Measurements from ENCODE around the gene CDHR1.
"Not testable (repeated sequence)": the region's sequence is repeated elsewhere in the genome, so short reads cannot be mapped to it uniquely, and the experiment has no call there.

The CDHR1 gene

GRCh38 chr10:84175436-84175835, 18.9 kb upstream of the CDHR1 start:
- no peak for DNase-seq

GRCh38 chr10:84176351-84176750, 18.0 kb upstream of the CDHR1 start:
- no peak for DNase-seq

DNA sequence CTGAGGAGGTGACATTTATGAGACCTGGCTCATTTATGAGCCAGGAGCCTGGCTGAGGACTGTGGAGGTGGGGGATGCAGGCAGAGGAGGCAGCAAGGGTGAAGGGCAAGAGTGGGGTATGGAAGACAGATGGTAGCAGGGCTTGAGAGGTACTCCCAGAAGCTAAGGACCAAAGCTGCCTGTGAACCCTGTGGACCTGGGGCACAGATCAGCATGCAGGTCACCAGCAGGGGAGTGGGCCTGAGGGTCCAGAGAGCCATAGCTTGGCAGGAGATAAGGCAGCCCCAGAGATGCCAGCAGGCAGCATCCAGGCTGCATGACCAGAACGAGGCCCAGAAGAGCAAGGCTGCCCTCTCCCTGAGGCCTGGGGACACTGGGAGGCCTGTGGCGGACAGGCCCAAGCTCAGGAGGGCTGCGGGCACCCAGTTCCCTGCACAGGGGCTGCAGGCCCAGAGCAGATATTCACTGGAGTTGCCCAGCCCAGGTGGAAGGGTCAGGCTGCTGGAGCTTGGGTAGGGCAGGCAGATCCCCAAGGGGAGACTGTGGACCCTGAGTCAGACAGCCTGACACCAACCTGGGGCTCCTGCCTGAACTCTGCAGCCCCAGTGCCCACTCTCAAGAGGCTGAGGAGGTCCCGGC, 17.4 kb upstream of the CDHR1 start:
- no peak for DNase-seq

DNA sequence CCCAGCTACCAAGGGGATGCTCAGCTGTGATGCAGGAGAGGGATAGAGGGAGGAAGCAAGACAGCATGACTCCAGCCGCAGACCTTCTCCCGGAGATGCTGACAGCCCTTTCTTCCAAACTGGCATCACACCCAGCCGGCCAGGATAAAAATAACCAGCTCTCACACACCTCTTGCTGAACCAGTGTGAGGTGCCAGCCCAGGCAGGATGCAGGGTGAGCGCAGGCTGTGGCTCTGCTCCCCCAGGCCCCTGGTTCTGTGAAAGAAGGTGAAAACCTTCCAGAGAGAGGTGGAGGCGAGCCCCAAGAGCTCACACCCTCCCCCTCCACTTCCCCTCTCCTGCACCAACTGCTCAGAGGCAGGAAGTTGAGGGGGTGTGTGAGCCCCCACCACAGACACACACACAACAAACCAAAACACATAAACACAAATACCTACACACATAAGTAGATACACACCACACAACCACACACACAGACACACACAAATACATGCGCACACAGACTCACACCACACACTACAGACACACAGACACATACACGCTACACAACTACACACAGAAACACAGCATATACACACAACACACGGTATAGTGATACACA, 16.7 kb upstream of the CDHR1 start:
- DNase-seq, result no peak

DNA sequence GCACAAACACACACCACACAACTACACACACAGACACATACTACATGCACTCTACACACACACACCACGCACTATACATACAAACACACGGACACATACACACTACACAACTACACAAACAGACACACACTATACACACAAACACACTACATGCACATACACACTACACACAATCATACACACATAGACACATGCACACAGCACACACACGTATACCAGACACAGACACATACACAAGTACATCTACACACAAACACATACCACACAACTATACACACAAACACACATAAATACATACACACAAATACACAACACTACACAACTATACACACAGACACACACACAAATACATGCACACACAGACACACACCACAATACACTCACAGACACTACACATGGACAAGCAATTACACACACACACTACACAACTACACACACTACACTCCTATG, 16.2 kb upstream of the CDHR1 start:
- no peak for DNase-seq

DNA sequence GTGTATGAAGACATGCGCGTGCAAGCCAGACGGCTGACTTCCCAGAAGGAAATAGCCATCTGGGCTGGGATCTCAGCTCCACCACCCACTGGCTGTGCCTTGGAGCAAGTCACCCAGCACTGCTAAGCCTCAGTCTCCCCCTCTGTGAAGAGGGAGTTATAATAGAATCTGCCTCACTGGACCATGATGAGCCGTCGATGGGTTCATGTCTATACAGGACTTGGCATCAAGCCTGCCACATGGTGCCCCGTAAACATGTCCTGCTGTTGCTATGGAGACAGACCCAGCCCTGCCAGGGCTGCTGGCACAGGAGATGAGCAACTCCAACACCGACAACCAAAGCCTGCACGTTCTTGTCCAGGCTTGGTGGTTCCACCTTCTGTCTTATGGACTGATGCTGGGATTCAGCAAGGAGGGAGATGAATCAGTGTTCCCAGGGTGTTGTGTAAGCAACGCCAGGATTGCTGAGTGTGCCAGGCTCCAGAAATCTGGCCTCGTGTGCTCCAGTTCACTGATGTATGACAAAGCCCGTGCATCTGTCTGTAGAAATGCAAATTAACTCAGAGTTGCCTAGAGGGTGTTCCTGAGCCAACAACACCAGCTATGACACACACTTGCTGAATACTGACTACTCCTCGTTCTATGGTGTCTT, 15.2 kb upstream of the CDHR1 start:
- no peak for DNase-seq

DNA sequence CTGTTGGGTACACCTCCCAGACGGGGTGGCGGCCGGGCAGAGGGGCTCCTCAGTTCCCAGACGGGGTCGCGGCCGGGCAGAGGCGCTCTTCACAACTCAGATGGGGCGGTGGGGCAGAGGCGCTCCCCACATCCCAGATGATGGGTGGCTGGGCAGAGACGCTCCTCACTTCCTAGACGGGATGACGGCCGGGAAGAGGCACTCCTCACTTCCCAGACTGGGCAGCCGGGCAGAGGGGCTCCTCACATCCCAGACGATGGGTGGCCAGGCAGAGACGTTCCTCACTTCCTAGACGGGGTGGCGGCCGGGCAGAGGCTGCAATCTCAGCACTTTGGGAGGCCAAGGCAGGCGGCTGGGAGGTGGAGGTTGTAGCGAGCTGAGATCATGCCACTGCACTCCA, 14.0 kb upstream of the CDHR1 start:
- DNase-seq, result not testable (repeated sequence)

DNA sequence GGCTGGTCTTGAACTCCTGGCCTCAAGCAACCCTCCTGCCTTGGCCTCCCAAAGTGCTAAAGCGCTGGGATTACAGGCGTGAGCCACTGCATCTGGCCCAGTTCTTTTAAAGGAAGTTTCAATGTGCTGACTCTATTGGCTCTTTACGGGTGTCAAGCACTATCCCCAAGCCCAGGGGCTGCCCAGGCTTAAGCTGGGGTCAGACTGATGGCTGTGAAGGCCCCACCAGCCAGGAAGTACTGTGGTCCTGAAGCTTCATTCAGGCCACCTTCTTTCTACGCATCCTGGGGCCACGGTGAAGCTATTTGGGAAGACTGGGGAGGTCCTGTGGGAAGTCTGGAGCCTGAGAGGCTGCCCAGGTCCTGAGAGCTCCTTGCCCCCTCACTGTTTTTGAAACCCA, 12.7 kb upstream of the CDHR1 start:
- DNase-seq, result no peak

DNA sequence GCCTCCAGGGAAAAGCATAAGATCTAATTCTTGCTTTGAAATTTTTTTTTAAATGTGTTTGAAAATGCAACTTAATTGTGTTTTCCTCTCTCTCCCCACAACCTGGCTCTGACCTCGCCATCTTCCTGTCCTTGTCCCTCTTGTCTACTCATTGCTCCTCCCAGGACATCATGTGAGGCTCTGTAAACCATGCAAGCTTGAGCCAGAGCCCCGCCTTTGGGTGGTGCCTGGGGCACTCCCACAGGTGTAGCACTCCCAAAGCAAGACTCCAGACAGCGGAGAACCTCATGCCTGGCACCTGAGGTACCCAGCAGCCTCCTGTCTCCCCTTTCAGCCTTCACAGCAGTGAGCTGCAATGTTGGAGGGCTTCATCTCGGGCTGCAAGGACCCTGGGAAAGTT, 9.8 kb upstream of the CDHR1 start:
- DNase-seq, result no peak

GRCh38 chr10:84185526-84186175, 8.7 kb upstream of the CDHR1 start:
- DNase-seq, result no peak

DNA sequence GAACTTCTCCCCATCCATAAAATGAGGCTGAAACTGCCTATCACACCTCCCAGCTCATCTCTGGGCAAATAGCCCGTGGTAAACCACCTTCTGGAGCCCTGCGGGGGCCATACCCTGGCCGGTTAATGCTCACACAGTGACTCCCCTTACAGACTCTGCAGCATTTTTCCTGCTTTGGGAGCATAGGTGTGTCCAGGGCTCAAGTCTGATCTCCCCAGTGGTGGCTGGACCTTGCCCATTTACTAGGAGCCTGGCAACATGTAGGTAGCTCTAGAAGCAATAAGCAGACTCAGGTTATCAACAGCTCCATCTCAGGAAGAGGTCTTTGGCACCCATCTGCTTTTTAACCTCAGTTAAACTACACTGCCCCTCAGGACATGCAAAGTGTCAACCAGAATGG, 5.5 kb upstream of the CDHR1 start:
- DNase-seq, result no peak

- no peak for DNase-seq
These were observed 3.7 kb upstream of the CDHR1 start for GRCh38 chr10:84190621-84191020.

- DNase-seq, result no peak
These were observed 3.2 kb upstream of the CDHR1 start for GRCh38 chr10:84191106-84191505.

DNA sequence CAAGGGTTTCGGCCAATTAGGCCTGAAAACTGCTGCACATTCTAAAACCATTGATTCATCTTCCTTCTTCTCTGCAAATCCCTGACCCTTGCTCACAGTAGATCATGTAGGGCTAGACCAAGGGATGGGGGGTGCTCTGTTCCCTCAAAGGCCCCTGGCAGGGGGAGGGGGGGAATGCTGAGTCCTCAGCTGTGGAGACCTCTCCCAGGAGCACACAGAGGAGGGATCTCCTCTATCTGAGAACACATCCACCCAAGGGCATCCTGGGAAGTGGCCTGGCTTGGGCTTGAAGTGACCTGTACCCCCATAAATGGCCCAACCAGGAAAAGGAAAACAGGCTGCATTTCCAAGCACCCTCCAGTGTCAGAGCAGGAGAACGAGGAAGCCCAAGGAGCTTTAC, 1.0 kb upstream of the CDHR1 start:
- no peak for DNase-seq

DNA sequence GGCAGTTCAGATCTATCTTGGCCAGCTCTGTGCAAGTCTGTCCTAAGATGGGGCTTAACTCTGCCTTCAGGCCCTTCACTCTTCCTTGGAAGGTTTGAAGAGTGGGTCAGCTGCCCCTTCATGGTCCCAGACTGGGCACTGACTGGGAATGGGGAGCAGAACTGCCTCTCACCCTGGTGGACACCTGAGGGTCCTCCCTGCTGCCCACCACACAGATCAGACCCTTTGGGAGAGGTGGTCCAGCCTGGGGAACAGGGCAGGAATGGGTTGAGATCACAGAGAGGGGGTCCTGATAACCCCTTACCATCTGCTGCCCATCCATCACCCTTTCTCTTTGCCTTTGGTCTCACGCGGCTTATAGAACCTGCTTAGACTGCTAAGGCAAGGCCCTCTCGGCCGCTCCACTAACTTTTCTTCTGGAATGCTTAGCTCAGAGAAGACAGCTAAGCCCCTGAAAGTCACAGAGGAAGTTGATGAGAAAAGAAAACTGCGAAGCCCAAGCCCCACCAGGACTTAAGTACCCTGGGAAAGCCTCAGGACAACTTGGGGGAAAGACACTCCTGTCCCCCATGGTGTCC, 402 bp upstream of the CDHR1 start:
- DNase-seq, result no peak

GRCh38 chr10:84195044-84195830, 900 bp downstream of the CDHR1 start:
- no peak for DNase-seq

GRCh38 chr10:84196083-84196482, 1.7 kb downstream of the CDHR1 start:
- no peak for DNase-seq

- no peak for DNase-seq
These were observed 2.6 kb downstream of the CDHR1 start for GRCh38 chr10:84196941-84197340.

- DNase-seq, result no peak
These were observed 3.3 kb downstream of the CDHR1 start for GRCh38 chr10:84197643-84198042.

GRCh38 chr10:84198206-84198915, 4.0 kb downstream of the CDHR1 start:
- DNase-seq, result no peak

GRCh38 chr10:84200537-84201243, 6.4 kb downstream of the CDHR1 start:
- no peak for DNase-seq

DNA sequence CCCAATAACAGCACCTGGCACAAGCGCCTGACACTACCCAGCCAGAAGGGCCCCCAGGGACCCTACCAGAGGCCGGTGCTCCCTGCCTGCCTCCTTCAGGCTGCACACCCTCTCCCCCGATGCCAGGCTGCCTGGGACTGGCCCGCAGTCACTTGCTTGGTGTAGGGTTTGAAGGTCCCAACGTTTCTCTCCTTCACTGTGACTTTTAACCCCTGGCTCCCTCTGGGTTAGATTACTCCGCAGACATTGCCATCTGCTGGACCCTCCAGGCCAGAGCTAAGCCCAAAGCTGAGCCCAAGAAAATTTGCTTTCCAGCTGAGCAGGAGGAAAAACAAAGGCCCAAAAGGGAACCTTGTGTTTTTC, 6.9 kb downstream of the CDHR1 start:
- DNase-seq, result no peak

Data from NCI-H1930 (cell line).